Measurements from ENCODE around the gene ASAH2B.

DNA sequence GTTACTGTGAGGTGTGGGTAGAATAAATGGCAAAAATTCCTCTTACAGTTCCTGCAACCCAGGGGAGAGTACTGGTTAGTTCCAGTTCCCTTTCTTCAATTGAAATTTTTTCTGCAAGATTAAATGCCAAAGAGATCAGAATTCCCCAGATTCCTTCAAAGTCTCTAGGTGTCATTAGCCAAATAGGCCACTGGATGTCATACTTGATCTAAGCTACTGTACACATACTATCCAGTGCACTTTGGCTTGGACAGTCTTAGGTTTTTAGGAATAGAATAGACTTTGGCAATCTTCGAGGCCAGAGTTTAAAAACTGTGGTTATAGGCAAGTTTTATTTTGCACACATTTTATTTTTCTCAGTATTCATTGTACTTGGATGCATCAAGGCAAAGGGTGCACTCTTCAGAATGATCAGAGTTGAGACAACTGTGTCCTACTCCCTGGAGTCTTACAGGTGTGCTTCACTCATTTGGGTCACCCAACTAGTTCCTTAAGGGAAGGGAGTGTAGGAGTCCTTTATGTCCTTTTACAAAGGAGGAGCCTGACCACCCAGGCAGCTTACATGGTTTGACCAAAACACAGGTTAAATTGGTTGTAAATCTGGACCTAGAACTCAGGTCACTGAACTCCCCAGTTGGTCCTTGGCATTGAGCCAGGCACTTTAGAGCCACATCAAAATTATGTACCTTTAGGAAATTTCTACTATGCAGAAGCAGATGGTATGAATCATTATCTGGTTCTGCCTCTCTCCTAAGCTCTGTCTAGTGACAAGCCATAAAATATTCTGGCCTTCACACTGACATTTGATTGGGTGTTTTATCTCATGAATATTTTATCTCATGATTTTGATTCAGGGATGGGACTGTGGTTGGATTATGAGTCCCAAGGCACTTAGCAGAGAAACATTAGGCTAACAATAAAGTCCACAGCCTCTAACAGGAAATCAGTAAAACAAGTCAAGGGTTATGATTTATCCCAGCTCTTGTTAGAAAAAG, 49.5 kb downstream of the ASAH2B start:
- peak; percentile 32 for TF ChIP-seq CTCF (IDR thresholded peaks at IDR 0.05; ENCODE audit: low read depth, low read length)
- no peak for TF ChIP-seq POLR2A (IDR thresholded peaks at IDR 0.05; ENCODE audit: extremely low read depth, insufficient read length)

Measured in NB4 (cell line).